ENCODE measurements around the gene NXNL1. TPM values are rescaled to one million over a fixed set of nuclear protein-coding genes. Genes with fewer than 3 reads are reported as not detected.
A peak's percentile ranks its signal among the peaks of the same experiment; 100 is the strongest.

NXNL1 gene
- total RNA-seq, 3 donors from 2014 or later (not counting 1 experiment from before 2014, with no cell fraction given) = not detected

GRCh38 chr19:17406887-17407196 lies 53.9 kb downstream of the NXNL1 start:
- Mint-ChIP-seq H3K27me3 (ENCODE audit: low read depth in 2 of 2) (no peaks in the 10 kb centered on the region), H3K9me3 (no peaks in the 10 kb centered on the region), H3K4me1 (peaks cover 43 to 45% of the 10 kb centered on the region in 2 donors), H3K36me3 (no peaks in the 10 kb centered on the region), H3K27ac (peak overlapping the region; percentile 89 to 97), H3K4me3 (peak overlapping the region; percentile 96)
- WGBS (ENCODE audit: insufficient coverage) = 14% methylated on average over 2 of the region's 2 CpGs
- no peaks in the 10 kb centered on the region for H3K9me3 ChIP-seq (ENCODE audit: control insufficient read depth, insufficient read depth, low read length)
- peaks cover 56% of the 10 kb centered on the region for H3K4me1 ChIP-seq (ENCODE audit: control insufficient read depth, insufficient read depth, low read length)
- DNase-seq (no peak), ATAC-seq (no peak)
- peak overlapping the region; percentile 89 for H3K27ac ChIP-seq (ENCODE audit: low read length)
- peaks cover 19% of the 10 kb centered on the region for H3K36me3 ChIP-seq (ENCODE audit: control insufficient read depth, insufficient read depth, low read length)
- no peak for TF ChIP-seq CTCF (IDR thresholded peaks at IDR 0.05)
- H3K4me3 ChIP-seq (ENCODE audit: low read length) = peak overlapping the region; percentile 78
- no peaks in the 10 kb centered on the region for H3K27me3 ChIP-seq (ENCODE audit: control insufficient read depth, insufficient read depth, low read length)
- intact Hi-C loops (cut with micrococcal nuclease) = loop anchor here (10.0 kb wide), 1 partner anchor 72 kb away; the partner anchor contains the start of genes ANO8 and GTPBP3

- Histone ChIP-seq H3K36me3 (ENCODE audit: control insufficient read depth, insufficient read depth, low read length) (peaks cover 18% of the 10 kb centered on the region), H3K4me3 (ENCODE audit: low read length) (peak overlapping the region; percentile 78), H3K27me3 (ENCODE audit: control insufficient read depth, insufficient read depth, low read length) (no peaks in the 10 kb centered on the region), H3K4me1 (ENCODE audit: control insufficient read depth, insufficient read depth, low read length) (peaks cover 56% of the 10 kb centered on the region), H3K27ac (ENCODE audit: low read length) (peak overlapping the region; percentile 89), H3K9me3 (ENCODE audit: control insufficient read depth, insufficient read depth, low read length) (no peaks in the 10 kb centered on the region)
- TF ChIP-seq CTCF (IDR thresholded peaks at IDR 0.05) = no peak
- intact Hi-C loops (cut with micrococcal nuclease) = loop anchor here (10.0 kb wide), 1 partner anchor 71 kb away; the partner anchor contains the start of genes ANO8 and GTPBP3
- H3K36me3 Mint-ChIP-seq = no peaks in the 10 kb centered on the region
- H3K27ac Mint-ChIP-seq = peak overlapping the region; percentile 89 to 97
- DNase-seq = peak; percentile 33 to 47
- peak overlapping the region; percentile 96 for H3K4me3 Mint-ChIP-seq
- peaks cover 43 to 45% of the 10 kb centered on the region in 2 donors for H3K4me1 Mint-ChIP-seq
- WGBS (ENCODE audit: insufficient coverage) = 2% methylated on average over 8 of the region's 10 CpGs
- no peaks in the 10 kb centered on the region for H3K9me3 Mint-ChIP-seq
- H3K27me3 Mint-ChIP-seq (ENCODE audit: low read depth in 2 of 2) = no peaks in the 10 kb centered on the region
- ATAC-seq = peak; percentile 10 to 42 (median 12)
Measured at GRCh38 chr19:17406046-17406886, 54.5 kb downstream of the NXNL1 start.

Other genes starting within 250 kb of the NXNL1 start
- gene USE1, start 245.6 kb downstream of the NXNL1 start, total RNA-seq = 10 to 100 TPM; 16.4 to 21.1 (median 20.9) TPM
- 10 to 100 TPM; 28.1 to 39.1 (median 37.0) TPM for gene OCEL1, start 234.7 kb downstream of the NXNL1 start, total RNA-seq
- gene NR2F6, start 215.0 kb downstream of the NXNL1 start, total RNA-seq = 1 to 10 TPM; 1.3 to 4.2 (median 1.8) TPM
- gene USHBP1, start 196.2 kb downstream of the NXNL1 start, total RNA-seq = not detected
- 100 to 1,000 TPM; 106 to 127 (median 106) TPM for gene BABAM1, start 193.5 kb downstream of the NXNL1 start, total RNA-seq
- 1 to 10 TPM; 1.3 to 3.6 (median 2.0) TPM for gene ANKLE1, start 179.0 kb downstream of the NXNL1 start, total RNA-seq
- gene ABHD8, start 157.5 kb downstream of the NXNL1 start, total RNA-seq = 1 to 10 TPM; 7.5 to 10.0 (median 9.7) TPM
- gene MRPL34, start 155.1 kb downstream of the NXNL1 start, total RNA-seq = 10 to 100 TPM; 26.9 to 40.8 (median 39.4) TPM
- gene DDA1, start 151.4 kb downstream of the NXNL1 start, total RNA-seq = 10 to 100 TPM; 32.2 to 42.5 (median 37.7) TPM
- gene ANO8, start 126.1 kb downstream of the NXNL1 start, total RNA-seq = 10 to 100 TPM; 18.5 to 24.7 (median 19.1) TPM
- 10 to 100 TPM; 21.6 to 33.0 (median 27.7) TPM for gene GTPBP3, start 123.4 kb downstream of the NXNL1 start, total RNA-seq
- under 1 TPM in 2 of 3 donors, not detected in 1; 0.33 to 0.53 TPM for gene PLVAP, start 83.6 kb downstream of the NXNL1 start, total RNA-seq
- 1 to 10 TPM in 2 of 3 donors, not detected in 1; 2.7 TPM for gene CCDC194, start 66.7 kb downstream of the NXNL1 start, total RNA-seq
- 100 to 1,000 TPM in 2 of 3 donors, 10 to 100 TPM in 1; 84.8 to 106 (median 100) TPM for gene BST2, start 55.3 kb downstream of the NXNL1 start, total RNA-seq
- 10 to 100 TPM; 28.4 to 30.1 (median 29.4) TPM for gene MVB12A, start 40.9 kb downstream of the NXNL1 start, total RNA-seq
- gene TMEM221, start 12.3 kb downstream of the NXNL1 start, total RNA-seq = not detected
- gene SLC27A1, start 9.6 kb upstream of the NXNL1 start, total RNA-seq = 10 to 100 TPM; 12.9 to 26.2 (median 16.3) TPM
- gene PGLS, start 50.7 kb upstream of the NXNL1 start, total RNA-seq = 10 to 100 TPM; 52.9 to 58.1 (median 57.8) TPM
- 10 to 100 TPM; 39.0 to 55.4 (median 43.7) TPM for gene COLGALT1, start 94.7 kb upstream of the NXNL1 start, total RNA-seq
- gene UNC13A, start 227.4 kb upstream of the NXNL1 start, total RNA-seq = not detected

All from natural killer cell (primary cell).